Pancreas (tissue), 10 donors: ENCODE measurements around the gene DUSP7. TPM values are rescaled to one million over a fixed set of nuclear protein-coding genes. Genes with fewer than 3 reads are reported as not detected.

Experiments used
- ATAC-seq, 4 donors: fragments of 200-7000 bp; cut with Tn5 transposase; one replicate each; pipeline versions ENCODE4 v1.8.0 to v1.9.1; 2020; ENCODE audit warnings: mild to moderate bottlenecking in 4 of 4, moderate library complexity in 4 of 4
- DNase-seq, 6 donors: peaks; one replicate each; pipeline ENCODE4 v3.0.0-alpha.2; 2020
- FAIRE-seq: peaks from 2 replicates; lab custom pipeline; 2012; peaks lifted over from hg19 to GRCh38; lab: Jason Lieb, UNC
- H3K27ac ChIP-seq, 4 donors: fragments of 200-600 bp; sonication (generic); 1 replicate in 3 of 4; 2 replicates in 1 of 4; pipeline versions ENCODE4 v1.5.0 to v1.8.0; 2020
- H3K27me3 ChIP-seq, 4 donors: fragments of 200-600 bp; one replicate each; pipeline ENCODE4 v1.8.0; 2021
- H3K36me3 ChIP-seq, 3 donors: fragments of 200-600 bp; sonication (generic) in 1 of 3; one replicate each; pipeline versions ENCODE4 v1.5.0 to v1.8.0; 2020 to 2021
- H3K4me1 ChIP-seq, 3 donors: fragments of 200-600 bp; one replicate each; pipeline ENCODE4 v1.8.0; 2021
- H3K4me3 ChIP-seq, 4 donors: fragments of 200-600 bp; sonication (generic) in 2 of 4; one replicate each; pipeline versions ENCODE4 v1.5.0 to v1.8.0; 2020 to 2021
- H3K9me3 ChIP-seq, 4 donors: fragments of 200-600 bp; one replicate each; pipeline ENCODE4 v1.8.0; 2021
- CTCF ChIP-seq, 4 donors: fragments of 200-600 bp; sonication (generic) in 3 of 4; IDR thresholded peaks; one replicate each; pipeline versions ENCODE4 v1.5.0 to v1.8.0; 2021; ENCODE audit warnings: antibody characterized with exemption in 4 of 4
- WGBS, 2 donors: extraction: QIAGEN DNeasy Blood & Tissue Kit; methylation state at CpG; one replicate each; pipeline ENCODE4 v1.1.7; 2013; 5-methylcytosine and 5-hydroxymethylcytosine counted together
- intact Hi-C, 3 donors: fragments of 100-400 bp; cut with DNase I; formaldehyde crosslinking; loops; one replicate each; pipeline versions ENCODE4 v1.11.1 to v1.14.2; 2022
- polyA plus RNA-seq, 2 donors: library from polyadenylated mRNA; stranded (reverse); fragments of 200-250 nt; gene quantifications; one replicate each; pipeline ENCODE4 v1.2.3, GENCODE V29; 2013
- total RNA-seq, 6 donors: library from RNA; stranded (reverse); fragmentation: NEBNext Ultra II Directional in 4 of 6; extraction: Animal tissue kit (Norgen Biotek cat#: 25700) in 4 of 6; gene quantifications; one replicate each; pipeline versions ENCODE4 v1.2.1 to v1.2.4, GENCODE V29; 2021 to 2023
- donor health status: healthy with polysubstance abuse.
- donor health status: DM: no; HTN: no; CAD: no; lungs with moderate emphysema.
- donor health status: DM: no; HTN: no; CAD: no.
- donor health status: control.
- donor health status: control.
- donor health status: Bipolar disorder and iron deficiency.
- donor health status: DM: yes; HTN: yes; CAD: no.
- donor health status: DM: no; HTN: no; CAD: no.
- donor health status: DM: no; HTN: no; CAD: no.
- donor health status: DM: yes; HTN: yes; CAD: no.

DUSP7 gene
- total and polyA plus RNA-seq, 8 donors, result 2.6 to 7.6 (median 4.6) TPM

- FAIRE-seq (no peak), DNase-seq (peak in 2 of 6 donors; percentile 55 to 79), ATAC-seq (no peak)
- no peak for TF ChIP-seq CTCF (IDR thresholded peaks at IDR 0.05)
- Histone ChIP-seq H3K9me3 (no peaks in the 10 kb centered on the region), H3K4me3 (no peak overlapping the region), H3K4me1 (no peaks in the 10 kb centered on the region), H3K36me3 (no peaks in the 10 kb centered on the region), H3K27me3 (no peaks in the 10 kb centered on the region), H3K27ac (no peak overlapping the region)
- WGBS, 2 donors, result 72 to 73% methylated on average over 10 of the region's 10 CpGs
- intact Hi-C loops, result no loop called here
Observed at GRCh38 chr3:52021489-52022268, 34.7 kb downstream of the DUSP7 start.

GRCh38 chr3:52020796-52021195 lies 35.6 kb downstream of the DUSP7 start:
- 89 to 96% methylated on average over 7 of the region's 7 CpGs for WGBS, 2 donors
- DNase-seq, result no peak
- Histone ChIP-seq H3K4me3 (no peak overlapping the region), H3K27me3 (no peaks in the 10 kb centered on the region), H3K4me1 (no peaks in the 10 kb centered on the region), H3K9me3 (no peaks in the 10 kb centered on the region), H3K36me3 (no peaks in the 10 kb centered on the region), H3K27ac (no peak overlapping the region)
- TF ChIP-seq CTCF (IDR thresholded peaks at IDR 0.05), result no peak
- no peak for ATAC-seq
- FAIRE-seq, result no peak
- intact Hi-C loops, result no loop called here

GRCh38 chr3:52019352-52020080 lies 36.9 kb downstream of the DUSP7 start:
- FAIRE-seq (no peak), ATAC-seq (no peak), DNase-seq (no peak)
- intact Hi-C loops, result no loop called here
- Histone ChIP-seq H3K4me1 (no peaks in the 10 kb centered on the region), H3K27ac (no peak overlapping the region), H3K4me3 (no peak overlapping the region), H3K9me3 (no peaks in the 10 kb centered on the region), H3K27me3 (no peaks in the 10 kb centered on the region), H3K36me3 (no peaks in the 10 kb centered on the region)
- no peak for TF ChIP-seq CTCF (IDR thresholded peaks at IDR 0.05)
- 80 to 81% methylated on average over 17 of the region's 17 CpGs for WGBS, 2 donors

- ATAC-seq, result no peak
- WGBS, 2 donors, result 88 to 91% methylated on average over 21 of the region's 21 CpGs
- intact Hi-C loops, result no loop called here
Observed at GRCh38 chr3:52018319-52019000, 37.9 kb downstream of the DUSP7 start.

More at GRCh38 chr3:52018319-52019000, 37.9 kb downstream of the DUSP7 start:
- DNase-seq (no peak), FAIRE-seq (no peak)
- Histone ChIP-seq H3K4me3 (no peak overlapping the region), H3K4me1 (no peaks in the 10 kb centered on the region), H3K36me3 (no peaks in the 10 kb centered on the region), H3K27ac (no peak overlapping the region), H3K9me3 (no peaks in the 10 kb centered on the region), H3K27me3 (no peaks in the 10 kb centered on the region)
- no peak for TF ChIP-seq CTCF (IDR thresholded peaks at IDR 0.05)
